ENCODE measurements around the gene TERT. TPM values are rescaled to one million over a fixed set of nuclear protein-coding genes. Genes with fewer than 3 reads are reported as not detected.
"Not testable (repeated sequence)": the region's sequence is repeated elsewhere in the genome, so short reads cannot be mapped to it uniquely, and the experiment has no call there.

TERT gene
- polyA plus RNA-seq, 3 donors: 0.17 to 0.43 (median 0.28) TPM

DNA sequence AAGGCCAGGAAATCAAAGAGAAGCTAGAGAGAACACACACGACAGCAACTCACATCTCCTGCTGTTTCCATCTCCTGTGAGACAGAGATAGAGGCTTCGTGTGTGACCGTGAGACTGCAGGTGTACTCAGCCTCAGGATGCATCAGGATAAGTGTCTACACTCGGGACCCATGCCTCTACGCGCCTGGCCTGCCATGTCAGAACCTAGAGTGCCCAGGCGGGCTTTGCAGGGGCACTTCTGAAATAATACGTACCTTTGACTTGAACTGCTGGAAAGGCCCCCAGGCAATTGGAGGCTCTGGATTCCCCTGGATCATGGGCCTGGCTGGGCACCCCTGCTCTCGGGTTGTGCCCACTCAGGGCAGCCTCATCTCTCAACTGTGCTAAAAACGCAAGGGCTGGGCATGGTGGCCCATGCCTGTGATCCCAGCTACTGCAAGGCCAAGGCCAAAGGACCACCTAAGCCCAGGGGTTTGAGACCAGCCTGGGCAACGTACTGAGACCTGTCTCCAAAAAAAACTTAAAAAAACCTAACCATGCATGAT is 37.1 kb upstream of the TERT start:
- DNase-seq (ENCODE audit: low read depth in 3 of 3, low spot score in 2 of 3): no peak

DNA sequence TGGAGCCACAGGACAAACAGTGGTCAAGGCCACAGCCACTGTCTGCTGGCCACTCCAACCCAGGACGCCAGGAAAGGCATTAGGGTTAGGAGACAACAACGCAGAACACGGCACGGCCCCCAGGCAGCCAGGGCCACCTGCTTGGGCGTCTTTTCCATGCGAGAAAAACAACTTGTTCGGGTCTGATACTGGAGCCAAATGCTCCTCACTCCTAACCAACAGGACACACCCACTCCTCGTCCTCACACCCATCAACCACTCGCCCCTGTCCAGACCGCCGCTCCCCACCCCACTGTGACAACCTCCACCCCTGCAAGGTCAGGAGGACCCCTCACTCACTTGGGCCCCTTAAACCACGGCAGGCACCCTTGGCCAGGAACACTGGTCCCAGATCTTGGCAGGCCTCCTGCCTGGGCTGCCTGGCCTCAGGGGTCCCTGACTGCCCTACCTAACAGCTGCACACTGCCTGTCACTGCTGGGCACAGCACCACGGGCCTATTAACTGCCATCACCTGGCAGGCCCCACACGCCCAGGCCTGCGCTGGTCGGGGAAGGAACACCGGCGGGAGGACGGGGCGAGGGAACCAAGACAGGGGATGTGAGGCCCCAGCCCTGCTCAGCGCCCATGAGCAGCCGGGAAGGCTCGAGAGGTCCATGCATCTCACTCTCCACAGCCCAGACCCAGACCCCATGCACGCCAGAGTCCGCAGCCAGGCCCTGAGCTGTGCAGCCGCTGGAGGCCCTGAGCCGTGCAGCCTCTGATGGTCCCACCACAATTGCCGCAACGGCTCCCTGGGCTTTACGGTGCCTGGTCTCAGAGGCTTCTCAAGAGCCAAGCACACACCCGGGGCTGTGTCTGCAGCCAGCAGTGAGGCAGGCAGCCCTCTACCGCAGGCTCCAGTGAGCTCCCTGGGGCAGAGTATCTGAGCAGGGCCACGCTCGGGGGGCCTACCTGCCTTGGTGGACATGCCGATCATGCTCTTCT is 36.3 kb upstream of the TERT start:
- DNase-seq (ENCODE audit: low read depth in 3 of 3, low spot score in 2 of 3): no peak

- no peak for DNase-seq (ENCODE audit: low read depth in 3 of 3, low spot score in 2 of 3)
Observed at GRCh38 chr5:1330146-1330846, 35.4 kb upstream of the TERT start.

- no peak for DNase-seq (ENCODE audit: low read depth in 3 of 3, low spot score in 2 of 3)
Observed at GRCh38 chr5:1329111-1329579, 34.3 kb upstream of the TERT start.

- not testable (repeated sequence) for DNase-seq (ENCODE audit: low read depth in 3 of 3, low spot score in 2 of 3)
Observed at GRCh38 chr5:1328237-1329110, 33.6 kb upstream of the TERT start.

GRCh38 chr5:1326901-1327756 is 32.3 kb upstream of the TERT start:
- DNase-seq (ENCODE audit: low read depth in 3 of 3, low spot score in 2 of 3): not testable (repeated sequence)

GRCh38 chr5:1326532-1326875 is 31.6 kb upstream of the TERT start:
- DNase-seq (ENCODE audit: low read depth in 3 of 3, low spot score in 2 of 3): not testable (repeated sequence)

DNA sequence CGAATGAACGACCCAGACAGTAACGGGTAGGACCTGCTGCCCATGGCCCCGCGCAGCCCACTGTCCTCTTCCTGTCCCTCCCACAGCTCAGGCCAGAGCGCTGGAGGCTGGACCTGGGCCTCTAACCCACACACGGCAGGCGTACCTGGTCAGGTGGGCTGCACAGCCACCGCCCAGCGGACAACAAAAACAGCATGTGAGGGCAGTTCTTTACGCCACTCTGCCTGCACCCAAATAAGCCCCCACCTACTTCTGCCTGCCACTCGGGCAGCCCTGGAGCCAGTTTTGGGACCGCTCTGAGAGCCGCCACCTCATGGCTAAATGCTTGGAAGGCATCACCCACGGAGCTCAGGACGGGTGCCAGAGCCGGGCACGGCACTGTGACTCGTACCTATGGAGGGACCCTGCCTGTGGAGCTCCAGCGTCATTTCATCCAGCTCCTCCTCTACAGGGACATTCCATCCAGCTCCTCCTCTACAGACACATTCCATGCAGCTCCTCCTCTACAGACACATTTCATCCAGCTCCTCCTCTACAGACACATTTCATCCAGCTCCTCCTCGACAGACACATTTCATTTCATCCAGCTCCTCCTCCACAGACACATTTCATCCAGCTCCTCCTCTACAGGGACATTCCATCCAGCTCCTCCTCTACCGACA is 31.1 kb upstream of the TERT start:
- DNase-seq (ENCODE audit: low read depth in 3 of 3, low spot score in 2 of 3): no peak

DNA sequence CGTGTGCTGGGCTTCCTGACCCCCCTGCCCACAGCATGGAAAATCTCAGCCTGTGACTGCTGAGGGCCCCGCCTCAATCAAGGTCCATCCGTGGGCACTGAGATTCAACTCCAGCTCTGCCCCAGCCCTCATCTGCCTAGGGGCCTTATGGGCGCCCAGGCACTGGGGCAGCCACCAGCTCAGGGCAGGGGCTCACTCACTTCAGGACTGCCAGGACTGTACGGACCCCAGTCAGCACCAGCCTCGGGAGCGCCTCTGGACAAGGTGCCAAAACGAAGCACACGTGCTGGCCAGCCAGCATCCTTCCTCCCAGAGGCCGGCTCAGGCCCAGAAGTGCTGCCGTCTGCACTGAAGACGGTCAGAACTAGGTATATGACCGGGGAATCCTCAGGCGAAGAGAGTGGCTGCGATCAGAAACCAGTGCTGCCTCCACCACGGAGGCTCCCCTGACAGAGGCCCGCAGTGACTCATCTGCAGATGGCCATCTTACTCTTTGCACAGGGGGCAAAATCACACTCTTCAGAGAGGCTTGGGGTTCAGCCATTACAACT is 30.4 kb upstream of the TERT start:
- DNase-seq (ENCODE audit: low read depth in 3 of 3, low spot score in 2 of 3): no peak

DNA sequence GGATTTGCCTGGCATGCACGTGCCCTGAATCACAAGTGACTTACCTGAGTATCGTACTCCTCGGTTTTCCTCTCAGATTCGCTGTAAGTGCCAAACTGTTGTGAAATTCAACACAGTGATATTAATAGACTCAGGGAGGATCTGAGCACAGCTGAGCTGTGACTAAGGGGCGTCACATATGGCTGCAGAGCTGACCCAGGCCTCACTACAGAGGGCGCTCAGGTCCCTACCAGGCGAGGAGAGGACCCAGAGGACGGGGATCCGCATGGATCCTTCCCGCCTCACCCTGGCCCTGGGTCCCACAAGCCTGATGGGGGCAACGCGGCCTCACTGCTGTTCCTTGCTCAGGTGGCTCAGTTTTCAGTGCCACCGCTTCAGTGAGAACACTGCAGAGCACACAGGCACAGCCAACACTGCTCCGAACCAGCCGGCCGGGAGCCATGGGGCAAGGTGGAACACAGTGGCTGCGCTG is 29.9 kb upstream of the TERT start:
- DNase-seq (ENCODE audit: low read depth in 3 of 3, low spot score in 2 of 3): no peak

DNA sequence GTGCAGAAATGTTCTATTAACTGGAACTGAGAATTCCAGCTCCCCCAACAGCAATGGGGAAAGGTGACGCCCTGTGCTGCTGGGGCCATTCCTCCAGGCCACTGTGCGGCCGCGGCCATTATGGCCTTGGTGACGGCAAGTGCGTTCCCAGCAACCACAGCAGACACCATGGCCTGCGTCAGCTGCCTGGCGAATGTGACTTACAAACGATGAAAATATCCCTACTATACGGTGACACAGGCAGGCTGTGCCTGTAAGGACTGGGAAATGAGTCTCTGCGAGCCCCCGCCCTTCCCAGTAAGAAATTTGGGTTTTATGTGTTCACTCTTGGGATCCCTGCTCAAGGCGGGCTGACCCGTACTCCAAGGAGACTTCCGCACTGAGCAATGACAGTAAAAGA is 29.4 kb upstream of the TERT start:
- no peak for DNase-seq (ENCODE audit: low read depth in 3 of 3, low spot score in 2 of 3)

GRCh38 chr5:1323803-1324173 is 28.9 kb upstream of the TERT start:
- no peak for DNase-seq (ENCODE audit: low read depth in 3 of 3, low spot score in 2 of 3)

DNA sequence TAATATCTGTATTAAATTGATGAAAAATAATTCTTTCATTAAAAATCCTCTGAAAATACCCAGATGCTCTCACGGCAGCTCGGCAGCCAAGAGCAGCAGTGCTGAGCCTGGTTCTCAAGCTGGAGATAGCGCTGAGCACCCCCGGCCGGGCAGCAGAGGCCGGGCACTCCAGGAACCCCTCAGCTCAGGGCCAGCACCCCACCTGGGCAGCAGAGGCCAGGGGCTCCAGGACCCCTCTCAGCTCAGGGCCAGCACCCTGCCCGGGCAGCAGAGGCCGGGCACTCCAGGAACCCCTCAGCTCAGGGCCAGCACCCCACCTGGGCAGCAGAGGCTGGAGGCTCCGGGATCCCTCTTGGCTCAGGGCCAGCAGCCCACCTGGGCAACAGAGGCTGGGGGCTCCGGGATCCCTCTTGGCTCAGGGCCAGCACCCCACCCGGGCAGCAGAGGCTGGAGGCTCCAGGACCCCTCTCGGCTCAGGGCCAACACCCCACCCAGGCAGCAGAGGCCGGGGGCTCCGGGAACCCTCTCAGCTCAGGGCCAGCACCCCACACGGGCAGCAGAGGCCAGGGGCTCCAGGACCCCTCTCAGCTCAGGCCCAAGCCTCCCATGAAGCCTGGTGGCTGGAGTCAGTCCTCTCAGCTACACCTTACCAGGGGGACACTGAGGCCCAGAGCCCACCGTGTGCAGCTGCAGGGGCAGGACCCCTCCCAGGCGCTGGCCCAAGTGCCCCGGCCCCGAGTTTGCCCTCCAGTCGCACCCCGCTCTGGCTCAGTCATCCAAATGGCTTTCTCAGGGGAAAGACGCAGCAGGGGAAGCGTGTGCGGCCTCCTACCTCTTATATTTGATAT is 28.3 kb upstream of the TERT start:
- DNase-seq (ENCODE audit: low read depth in 3 of 3, low spot score in 2 of 3): no peak

DNA sequence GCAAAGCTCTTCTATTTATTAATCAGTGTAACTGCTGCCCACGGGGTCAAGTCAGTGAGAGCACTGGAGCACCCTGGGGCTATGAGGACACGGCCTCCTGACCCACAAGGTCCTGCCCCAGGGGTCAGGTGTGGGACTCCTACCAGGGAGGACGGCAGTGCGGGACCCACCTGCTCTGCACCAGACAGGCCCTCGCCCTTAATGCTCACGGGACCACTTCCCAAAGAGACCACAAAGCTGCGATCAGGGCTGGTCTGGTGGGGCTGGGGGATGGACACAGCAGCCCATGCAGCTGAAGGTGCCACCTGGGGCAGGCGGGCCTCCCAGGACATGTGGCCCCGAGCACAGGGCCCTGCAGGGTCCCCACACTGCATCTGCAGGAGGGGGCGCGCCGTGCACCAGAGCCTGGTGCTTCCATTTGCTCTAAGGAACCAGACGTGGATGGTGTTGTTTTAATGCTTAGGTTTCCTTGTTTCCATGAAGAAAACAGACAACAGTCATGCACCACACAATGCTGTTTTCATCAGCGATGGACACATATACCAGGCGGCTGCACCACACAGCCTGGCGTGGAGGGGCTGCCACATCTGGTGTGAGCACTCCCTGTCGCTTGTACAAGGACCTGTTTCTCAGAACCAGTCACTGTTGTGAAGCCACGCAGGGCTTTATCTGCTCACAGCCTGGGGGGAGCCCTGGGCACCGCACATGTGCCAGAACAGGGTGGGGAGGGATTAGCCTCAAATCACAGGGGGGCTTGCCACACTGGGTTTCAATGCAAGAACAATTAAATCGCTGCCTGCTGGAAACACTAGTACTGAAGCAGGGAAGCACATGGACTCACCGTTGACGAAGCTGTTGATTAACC is 27.4 kb upstream of the TERT start:
- DNase-seq (ENCODE audit: low read depth in 3 of 3, low spot score in 2 of 3): no peak

- no peak for DNase-seq (ENCODE audit: low read depth in 3 of 3, low spot score in 2 of 3)
Observed at GRCh38 chr5:1321576-1321975, 26.7 kb upstream of the TERT start.

- DNase-seq (ENCODE audit: low read depth in 3 of 3, low spot score in 2 of 3): no peak
Observed at GRCh38 chr5:1320436-1321344, 25.8 kb upstream of the TERT start.
